Breast epithelium (tissue), 4 donors: Measurements from ENCODE around the gene DNAH8. TPM values are rescaled to one million over a fixed set of nuclear protein-coding genes. Genes with fewer than 3 reads are reported as not detected.

Source experiments
- DNase-seq, 2 donors: peaks; one replicate each; pipeline ENCODE4 v3.0.0-alpha.2; 2019; ENCODE audit warnings: low spot score in 2 of 2
- H3K27ac ChIP-seq, 2 donors: fragments of 200-600 bp; sonication (generic) in 1 of 2; one replicate each; pipeline ENCODE4 v1.5.1; 2016 to 2019; ENCODE audit warnings: mild to moderate bottlenecking in 1 of 2
- H3K27me3 ChIP-seq, 2 donors: fragments of 200-600 bp; sonication (generic) in 1 of 2; one replicate each; pipeline versions ENCODE4 v1.5.1 to v1.6.0; 2017 to 2019; ENCODE audit warnings: control low read depth in 1 of 2, mild to moderate bottlenecking in 1 of 2
- H3K36me3 ChIP-seq: fragments of 200-600 bp; one replicate; pipeline ENCODE4 v1.5.1; 2019
- H3K4me1 ChIP-seq, 2 donors: fragments of 200-600 bp; sonication (generic); one replicate each; pipeline ENCODE4 v1.5.1; 2016 to 2019; ENCODE audit warnings: control low read depth in 1 of 2
- H3K4me3 ChIP-seq, 3 donors: fragments of 200-600 bp; sonication (generic); 1 replicate in 2 of 3; 2 replicates in 1 of 3; pipeline ENCODE4 v1.5.1; 2016 to 2019; ENCODE audit warnings: mild to moderate bottlenecking in 3 of 3, moderate library complexity in 2 of 3
- H3K9me3 ChIP-seq, 2 donors: fragments of 200-600 bp; sonication (generic) in 1 of 2; one replicate each; pipeline ENCODE4 v1.5.1; 2016 to 2019; ENCODE audit warnings: control low read depth in 1 of 2
- CTCF ChIP-seq, 3 donors: fragments of 450-650 bp; IDR thresholded peaks; one replicate each; pipeline ENCODE4 v1.5.1; 2016 to 2017; ENCODE audit warnings: antibody characterized with exemption in 3 of 3, mild to moderate bottlenecking in 3 of 3, moderate library complexity in 3 of 3
- POLR2A ChIP-seq: fragments of 450-650 bp; IDR thresholded peaks from one replicate; pipeline ENCODE4 v1.6.1; 2016; ENCODE audit warnings: antibody characterized with exemption, mild to moderate bottlenecking, moderate library complexity
- POLR2AphosphoS5 ChIP-seq, 3 donors: sonication (generic); formaldehyde crosslinking; IDR thresholded peaks; one replicate each; pipeline ENCODE4 v1.6.1; 2017; ENCODE audit warnings: antibody characterized with exemption in 3 of 3
- intact Hi-C: fragments of 100-400 bp; cut with DNase I; formaldehyde crosslinking; loops from one replicate; pipeline ENCODE4 v1.15.1; 2023; ENCODE audit warnings: low total_unique reads
- total RNA-seq, 3 donors: library from RNA; depleted of rRNA; stranded (reverse); fragments of >200 nt; gene quantifications; one replicate each; pipeline ENCODE4 v1.1.0, GENCODE V29; 2016

Gene DNAH8
- total RNA-seq, 3 donors from 2014 or later, result under 0.01 TPM; not detected in 1

DNA sequence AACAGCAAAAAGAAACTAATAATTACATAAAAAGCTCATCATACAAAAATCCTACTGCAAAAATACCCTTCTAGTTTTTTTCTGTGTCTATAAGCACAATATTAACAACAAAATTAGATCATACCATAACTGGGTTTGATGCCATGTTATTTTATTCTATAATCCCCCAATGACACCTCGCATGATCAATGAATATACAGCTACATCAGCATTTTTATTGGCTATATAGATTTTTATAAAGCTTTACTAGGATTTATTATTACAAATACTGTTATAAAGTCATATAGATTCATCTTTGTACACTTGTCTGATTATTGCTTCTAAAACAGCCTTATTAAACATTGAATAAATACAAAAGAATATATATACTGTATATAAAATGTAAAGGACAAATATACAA lies 288.4 kb downstream of the DNAH8 start:
- H3K27ac ChIP-seq, result no peak overlapping the region
- TF ChIP-seq CTCF (IDR thresholded peaks at IDR 0.05) (no peak), POLR2A (no peak), POLR2AphosphoS5 (IDR thresholded peaks at IDR 0.05) (no peak)
- H3K36me3 ChIP-seq, result no peaks in the 10 kb centered on the region
- peaks cover 0 to 12% of the 10 kb centered on the region in 2 donors for H3K27me3 ChIP-seq
- no peak overlapping the region for H3K4me3 ChIP-seq
- intact Hi-C loops, result no loop called here
- no peaks in the 10 kb centered on the region for H3K9me3 ChIP-seq
- DNase-seq, result no peak
- H3K4me1 ChIP-seq, result no peaks in the 10 kb centered on the region

GRCh38 chr6:39004801-39005200 lies 289.7 kb downstream of the DNAH8 start:
- Histone ChIP-seq H3K27ac (no peak overlapping the region), H3K4me1 (no peaks in the 10 kb centered on the region), H3K36me3 (no peaks in the 10 kb centered on the region), H3K4me3 (no peak overlapping the region), H3K27me3 (peaks cover 0 to 12% of the 10 kb centered on the region in 2 donors), H3K9me3 (no peaks in the 10 kb centered on the region)
- no peak for DNase-seq
- intact Hi-C loops, result no loop called here
- TF ChIP-seq POLR2AphosphoS5 (IDR thresholded peaks at IDR 0.05) (no peak), POLR2A (no peak), CTCF (IDR thresholded peaks at IDR 0.05) (no peak)

- Histone ChIP-seq H3K9me3 (no peaks in the 10 kb centered on the region), H3K27ac (no peak overlapping the region), H3K4me3 (no peak overlapping the region), H3K27me3 (peaks cover 0 to 9% of the 10 kb centered on the region in 2 donors), H3K4me1 (no peaks in the 10 kb centered on the region), H3K36me3 (no peaks in the 10 kb centered on the region)
- intact Hi-C loops, result no loop called here
- TF ChIP-seq POLR2A (no peak), CTCF (IDR thresholded peaks at IDR 0.05) (no peak), POLR2AphosphoS5 (IDR thresholded peaks at IDR 0.05) (no peak)
- DNase-seq, result no peak
These were observed 290.7 kb downstream of the DNAH8 start for GRCh38 chr6:39005774-39006173.

DNA sequence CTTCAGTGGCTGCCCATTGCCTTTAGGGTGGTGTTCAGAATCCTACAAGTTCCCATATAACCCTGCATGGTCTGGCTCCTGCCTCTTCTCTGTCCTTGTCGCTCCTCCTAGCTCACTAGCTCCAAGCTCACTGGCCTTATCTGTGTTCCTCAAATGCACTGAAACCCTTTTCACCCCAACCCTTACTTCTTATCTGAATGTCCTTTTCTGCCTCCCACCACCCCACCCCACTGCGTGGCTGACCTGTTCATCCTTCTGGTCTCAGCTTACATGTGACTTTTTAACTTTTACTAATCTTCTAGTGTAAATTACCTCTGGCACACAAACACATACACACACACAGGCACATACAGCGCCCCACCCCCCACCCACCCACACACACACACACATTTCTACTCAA lies 292.5 kb downstream of the DNAH8 start:
- Histone ChIP-seq H3K4me3 (no peak overlapping the region), H3K9me3 (no peaks in the 10 kb centered on the region), H3K36me3 (no peaks in the 10 kb centered on the region), H3K4me1 (no peaks in the 10 kb centered on the region), H3K27ac (no peak overlapping the region), H3K27me3 (no peaks in the 10 kb centered on the region)
- TF ChIP-seq POLR2AphosphoS5 (IDR thresholded peaks at IDR 0.05), result no peak
- TF ChIP-seq POLR2A, result no peak
- no peak for TF ChIP-seq CTCF (IDR thresholded peaks at IDR 0.05)
- no peak for DNase-seq
- intact Hi-C loops, result no loop called here

DNA sequence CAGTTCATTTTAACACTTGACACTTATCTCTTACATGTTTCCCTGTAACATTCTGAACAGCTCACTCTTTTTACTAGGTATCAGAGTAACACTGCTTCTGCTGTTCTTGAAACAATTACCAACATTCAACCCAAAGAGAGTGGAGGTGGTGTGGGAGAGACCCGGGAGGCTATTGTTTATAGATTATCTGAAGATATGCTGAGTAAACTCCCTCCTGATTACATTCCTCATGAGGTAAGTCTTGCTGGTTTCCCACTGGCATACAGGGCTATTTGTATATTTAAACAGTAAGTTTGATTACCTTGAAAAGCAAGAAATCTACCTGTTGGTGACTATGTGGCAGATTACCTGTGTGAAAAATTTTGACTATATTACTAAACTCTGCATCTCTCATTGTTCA lies 293.6 kb downstream of the DNAH8 start:
- Histone ChIP-seq H3K4me1 (no peaks in the 10 kb centered on the region), H3K9me3 (no peaks in the 10 kb centered on the region), H3K27ac (no peak overlapping the region), H3K4me3 (no peak overlapping the region), H3K27me3 (no peaks in the 10 kb centered on the region), H3K36me3 (no peaks in the 10 kb centered on the region)
- intact Hi-C loops, result no loop called here
- no peak for TF ChIP-seq CTCF (IDR thresholded peaks at IDR 0.05)
- TF ChIP-seq POLR2AphosphoS5 (IDR thresholded peaks at IDR 0.05), result no peak
- TF ChIP-seq POLR2A, result no peak
- DNase-seq, result no peak
